ENCODE measurements around the gene AGBL4. TPM values are rescaled to one million over a fixed set of nuclear protein-coding genes. Genes with fewer than 3 reads are reported as not detected.

The AGBL4 gene
- polyA plus RNA-seq, 3 donors: 0.05 TPM; not detected in 2

DNA sequence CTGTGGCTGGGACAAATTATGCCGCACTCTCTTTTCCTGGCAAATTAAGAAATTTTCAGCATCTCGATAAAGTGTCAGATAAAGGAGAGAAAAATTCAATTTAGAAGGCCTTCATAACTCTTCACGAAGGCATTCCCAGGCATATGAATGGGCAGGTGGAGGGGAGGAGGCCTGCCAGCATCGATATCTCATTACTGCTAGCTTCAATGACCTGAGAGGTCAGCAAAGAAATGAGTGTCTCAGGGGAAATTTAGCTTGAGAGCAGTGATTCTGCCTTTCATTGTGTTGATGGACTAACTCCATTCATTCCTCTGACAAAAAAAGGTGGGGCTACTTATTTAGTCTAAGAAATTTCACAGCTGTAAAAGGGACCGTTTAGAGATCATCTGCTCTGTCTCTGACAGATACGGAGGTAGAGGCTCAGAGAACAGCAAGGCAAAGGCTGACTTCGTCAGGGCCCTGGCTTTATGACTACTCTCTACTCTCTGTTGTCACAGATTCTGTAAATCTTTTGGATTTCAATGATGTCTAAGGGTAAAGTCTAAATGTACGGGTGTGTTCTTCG is 1035.0 kb downstream of the AGBL4 start:
- H3K27me3 ChIP-seq (ENCODE audit: control insufficient read depth in 2 of 2, insufficient read depth in 2 of 2, low read length in 2 of 2): no peaks in the 10 kb centered on the region
- no peak overlapping the region for H3K27ac ChIP-seq (ENCODE audit: low read depth in 1 of 2, low read length in 2 of 2)
- Mint-ChIP-seq H3K4me1 (no peaks in the 10 kb centered on the region), H3K27ac (no peak overlapping the region), H3K4me3 (no peak overlapping the region), H3K36me3 (no peaks in the 10 kb centered on the region), H3K27me3 (ENCODE audit: low read depth in 3 of 3) (peaks cover 2 to 5% (median 4%) of the 10 kb centered on the region in 3 donors), H3K9me3 (peaks cover 0 to 22% (median 10%) of the 10 kb centered on the region in 7 donors)
- TF ChIP-seq, protein P1, sequence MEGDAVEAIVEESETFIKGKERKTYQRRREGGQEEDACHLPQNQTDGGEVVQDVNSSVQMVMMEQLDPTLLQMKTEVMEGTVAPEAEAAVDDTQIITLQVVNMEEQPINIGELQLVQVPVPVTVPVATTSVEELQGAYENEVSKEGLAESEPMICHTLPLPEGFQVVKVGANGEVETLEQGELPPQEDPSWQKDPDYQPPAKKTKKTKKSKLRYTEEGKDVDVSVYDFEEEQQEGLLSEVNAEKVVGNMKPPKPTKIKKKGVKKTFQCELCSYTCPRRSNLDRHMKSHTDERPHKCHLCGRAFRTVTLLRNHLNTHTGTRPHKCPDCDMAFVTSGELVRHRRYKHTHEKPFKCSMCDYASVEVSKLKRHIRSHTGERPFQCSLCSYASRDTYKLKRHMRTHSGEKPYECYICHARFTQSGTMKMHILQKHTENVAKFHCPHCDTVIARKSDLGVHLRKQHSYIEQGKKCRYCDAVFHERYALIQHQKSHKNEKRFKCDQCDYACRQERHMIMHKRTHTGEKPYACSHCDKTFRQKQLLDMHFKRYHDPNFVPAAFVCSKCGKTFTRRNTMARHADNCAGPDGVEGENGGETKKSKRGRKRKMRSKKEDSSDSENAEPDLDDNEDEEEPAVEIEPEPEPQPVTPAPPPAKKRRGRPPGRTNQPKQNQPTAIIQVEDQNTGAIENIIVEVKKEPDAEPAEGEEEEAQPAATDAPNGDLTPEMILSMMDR (IDR thresholded peaks at IDR 0.05): no peak
- intact Hi-C loops (cut with micrococcal nuclease): no loop called here
- no peaks in the 10 kb centered on the region for H3K79me2 ChIP-seq (ENCODE audit: insufficient read depth, low read length)
- 92% methylated on average over 5 of the region's 9 CpGs for WGBS (ENCODE audit: insufficient coverage)
- H3K4me1 ChIP-seq (ENCODE audit: control insufficient read depth in 1 of 2, insufficient read depth in 2 of 2, low read length in 2 of 2): no peaks in the 10 kb centered on the region
- DNase-seq: no peak
- no peak overlapping the region for H3K9ac ChIP-seq (ENCODE audit: insufficient read depth, low read length, poor library complexity, severe bottlenecking)
- H3K4me3 ChIP-seq (replicated peaks in 1 of 3; ENCODE audit: low read depth in 2 of 3, low read length in 3 of 3): no peak overlapping the region
- H3K36me3 ChIP-seq (replicated peaks in 1 of 2; ENCODE audit: control insufficient read depth in 1 of 2, insufficient read depth in 2 of 2, low read length in 2 of 2): no peaks in the 10 kb centered on the region
- H4K20me1 ChIP-seq (ENCODE audit: insufficient read depth, low read length): no peaks in the 10 kb centered on the region
- no peak overlapping the region for H2AFZ ChIP-seq (ENCODE audit: insufficient read depth, low read depth, low read length, poor library complexity, severe bottlenecking)
- no peak overlapping the region for H3K4me2 ChIP-seq (replicated peaks; ENCODE audit: extremely low read depth, low read length, poor library complexity, severe bottlenecking)
- H3K9me3 ChIP-seq (replicated peaks in 1 of 2; ENCODE audit: control insufficient read depth in 1 of 2, insufficient read depth in 1 of 2, low read length in 2 of 2): peaks cover 12 to 14% of the 10 kb centered on the region in 2 donors

DNA sequence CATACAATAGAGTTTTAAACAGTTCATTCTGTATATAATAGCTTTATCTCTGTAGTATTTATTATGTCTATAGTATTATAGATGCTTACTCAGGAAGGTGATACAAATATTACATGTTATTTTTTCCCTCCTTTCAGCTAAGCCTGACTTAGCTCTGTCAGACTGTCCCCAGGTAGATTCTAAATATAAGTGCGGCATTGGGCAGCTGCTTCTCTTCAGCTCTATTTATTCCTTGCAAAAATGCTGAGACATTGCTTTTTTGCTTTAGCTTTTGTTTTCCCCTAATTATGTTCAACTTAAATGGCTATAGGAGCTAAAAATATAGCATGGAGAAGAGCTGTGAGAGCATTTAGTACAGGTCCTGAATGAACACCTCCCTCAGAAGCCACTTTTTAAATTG is 1043.8 kb downstream of the AGBL4 start:
- Mint-ChIP-seq H3K4me3 (no peak overlapping the region), H3K9me3 (peaks cover 0 to 6% (median 1%) of the 10 kb centered on the region in 7 donors), H3K4me1 (no peaks in the 10 kb centered on the region), H3K27ac (no peak overlapping the region), H3K27me3 (ENCODE audit: low read depth in 3 of 3) (peaks cover 0 to 6% (median 0%) of the 10 kb centered on the region in 3 donors), H3K36me3 (no peaks in the 10 kb centered on the region)
- TF ChIP-seq, protein P1 (IDR thresholded peaks at IDR 0.05): no peak
- 100% methylated on average over 1 of the region's 1 CpG for WGBS (ENCODE audit: insufficient coverage)
- no peaks in the 10 kb centered on the region for H4K20me1 ChIP-seq (ENCODE audit: insufficient read depth, low read length)
- no peak overlapping the region for H3K27ac ChIP-seq (ENCODE audit: low read depth in 1 of 2, low read length in 2 of 2)
- no peaks in the 10 kb centered on the region for H3K4me1 ChIP-seq (ENCODE audit: control insufficient read depth in 1 of 2, insufficient read depth in 2 of 2, low read length in 2 of 2)
- no peak overlapping the region for H2AFZ ChIP-seq (ENCODE audit: insufficient read depth, low read depth, low read length, poor library complexity, severe bottlenecking)
- no peaks in the 10 kb centered on the region for H3K9me3 ChIP-seq (replicated peaks in 1 of 2; ENCODE audit: control insufficient read depth in 1 of 2, insufficient read depth in 1 of 2, low read length in 2 of 2)
- H3K9ac ChIP-seq (ENCODE audit: insufficient read depth, low read length, poor library complexity, severe bottlenecking): no peak overlapping the region
- no peaks in the 10 kb centered on the region for H3K36me3 ChIP-seq (replicated peaks in 1 of 2; ENCODE audit: control insufficient read depth in 1 of 2, insufficient read depth in 2 of 2, low read length in 2 of 2)
- intact Hi-C loops (cut with micrococcal nuclease): no loop called here
- no peaks in the 10 kb centered on the region for H3K79me2 ChIP-seq (ENCODE audit: insufficient read depth, low read length)
- DNase-seq: no peak
- H3K27me3 ChIP-seq (ENCODE audit: control insufficient read depth in 2 of 2, insufficient read depth in 2 of 2, low read length in 2 of 2): no peaks in the 10 kb centered on the region
- H3K4me3 ChIP-seq (replicated peaks in 1 of 3; ENCODE audit: low read depth in 2 of 3, low read length in 3 of 3): no peak overlapping the region
- H3K4me2 ChIP-seq (replicated peaks; ENCODE audit: extremely low read depth, low read length, poor library complexity, severe bottlenecking): no peak overlapping the region
